Kidney capillary endothelial cell (primary cell): ENCODE measurements around the gene TSPAN15.
A peak's percentile ranks its signal among the peaks of the same experiment; 100 is the strongest.

Source experiments
- DNase-seq: peaks from one replicate; pipeline ENCODE4 v3.0.0-alpha.2; 2018; ENCODE audit warnings: low spot score

TSPAN15 gene

GRCh38 chr10:69417542-69417941, 33.7 kb upstream of the TSPAN15 start:
- no peak for DNase-seq

GRCh38 chr10:69418052-69418752, 33.1 kb upstream of the TSPAN15 start:
- no peak for DNase-seq

GRCh38 chr10:69419096-69419743, 32.0 kb upstream of the TSPAN15 start:
- DNase-seq = no peak

DNA sequence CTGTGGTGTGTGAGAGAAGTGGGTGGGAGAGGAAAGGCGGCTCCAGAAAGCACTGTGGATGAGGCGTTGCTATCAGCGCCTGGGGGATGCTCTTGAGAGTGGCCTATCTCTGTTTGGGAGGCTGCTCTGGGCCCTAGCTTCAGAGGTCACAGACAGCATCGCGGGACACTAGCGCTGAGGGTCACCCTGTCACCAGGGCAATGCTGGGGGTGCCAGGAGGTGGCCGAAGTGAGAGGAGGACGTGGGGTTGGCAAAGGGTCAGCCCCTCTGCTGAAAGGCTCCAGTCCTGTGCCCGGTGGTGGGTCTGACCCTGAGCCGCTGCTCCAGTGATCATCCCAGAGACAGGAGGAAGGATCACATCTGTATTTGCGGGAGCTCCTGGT, 31.5 kb upstream of the TSPAN15 start:
- no peak for DNase-seq

DNA sequence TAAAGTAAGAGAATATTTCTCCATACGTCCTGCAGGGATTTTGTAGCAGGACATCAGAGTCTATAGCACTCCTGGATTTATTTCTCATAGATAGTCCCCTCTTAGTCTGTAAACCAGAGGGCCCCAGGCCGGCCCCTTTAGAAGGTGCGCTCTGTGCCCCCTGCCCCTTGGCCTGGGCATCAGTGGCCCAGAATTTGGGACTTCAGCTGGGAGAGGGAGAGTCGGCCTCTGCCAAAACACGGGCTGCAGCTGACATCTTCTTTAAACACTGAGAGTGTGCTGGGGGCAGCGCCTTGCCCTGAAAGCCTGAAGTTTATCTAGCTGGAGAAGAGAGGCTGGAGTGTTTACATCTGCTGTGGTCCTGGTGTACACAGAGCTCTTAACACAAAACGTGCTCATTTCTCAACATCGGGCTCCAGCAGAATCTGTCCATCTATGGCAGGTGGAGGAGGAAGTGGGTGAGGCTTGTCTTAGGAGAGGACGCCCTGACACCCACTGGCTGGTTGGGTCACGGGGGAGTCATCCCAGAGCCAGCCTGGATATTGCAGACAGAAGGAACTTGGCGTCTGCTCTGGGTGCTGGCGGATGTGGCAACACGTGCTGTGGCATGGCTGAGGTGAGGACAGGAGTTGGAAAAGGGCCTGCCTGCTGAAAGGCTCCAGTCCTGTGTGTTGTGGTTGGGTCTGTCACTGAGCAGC, 29.5 kb upstream of the TSPAN15 start:
- no peak for DNase-seq

DNA sequence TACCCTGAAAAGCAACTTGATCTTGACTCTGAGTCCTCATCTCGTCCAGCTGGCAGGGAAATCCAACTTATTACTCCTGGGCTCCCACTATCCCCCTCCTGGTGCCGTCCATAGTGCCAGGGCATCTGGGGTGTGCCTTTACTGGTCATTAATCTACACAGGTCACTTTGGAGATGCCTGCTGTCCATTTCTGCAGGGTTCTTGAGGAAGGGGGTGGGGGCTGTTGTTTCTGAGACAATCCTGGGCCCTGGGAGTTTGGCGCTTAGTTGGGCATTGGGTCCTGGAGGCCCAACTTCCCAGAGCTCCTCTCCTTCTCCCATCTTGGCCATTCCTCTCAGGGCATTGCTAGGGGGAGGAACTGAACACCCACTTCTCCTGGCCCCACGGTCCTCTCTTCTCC, 28.6 kb upstream of the TSPAN15 start:
- DNase-seq = no peak

DNA sequence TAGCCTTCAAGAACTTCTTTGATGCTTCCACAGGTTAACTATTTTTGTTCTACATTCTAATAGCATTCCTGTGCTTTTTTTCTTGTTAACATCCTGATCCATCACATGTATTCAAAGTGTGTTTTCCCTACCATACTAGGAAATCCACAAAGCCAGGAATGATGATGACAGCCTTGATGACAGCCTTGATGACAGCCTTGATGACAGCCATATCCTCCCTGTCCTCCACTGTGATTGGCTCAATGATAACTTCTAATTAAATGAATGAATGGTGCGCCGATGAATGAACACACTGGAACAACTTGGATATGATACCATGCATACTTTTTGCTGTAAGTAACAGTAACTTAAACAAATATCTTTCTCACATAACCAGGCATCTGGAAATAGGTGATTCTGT, 26.2 kb upstream of the TSPAN15 start:
- DNase-seq = no peak

DNA sequence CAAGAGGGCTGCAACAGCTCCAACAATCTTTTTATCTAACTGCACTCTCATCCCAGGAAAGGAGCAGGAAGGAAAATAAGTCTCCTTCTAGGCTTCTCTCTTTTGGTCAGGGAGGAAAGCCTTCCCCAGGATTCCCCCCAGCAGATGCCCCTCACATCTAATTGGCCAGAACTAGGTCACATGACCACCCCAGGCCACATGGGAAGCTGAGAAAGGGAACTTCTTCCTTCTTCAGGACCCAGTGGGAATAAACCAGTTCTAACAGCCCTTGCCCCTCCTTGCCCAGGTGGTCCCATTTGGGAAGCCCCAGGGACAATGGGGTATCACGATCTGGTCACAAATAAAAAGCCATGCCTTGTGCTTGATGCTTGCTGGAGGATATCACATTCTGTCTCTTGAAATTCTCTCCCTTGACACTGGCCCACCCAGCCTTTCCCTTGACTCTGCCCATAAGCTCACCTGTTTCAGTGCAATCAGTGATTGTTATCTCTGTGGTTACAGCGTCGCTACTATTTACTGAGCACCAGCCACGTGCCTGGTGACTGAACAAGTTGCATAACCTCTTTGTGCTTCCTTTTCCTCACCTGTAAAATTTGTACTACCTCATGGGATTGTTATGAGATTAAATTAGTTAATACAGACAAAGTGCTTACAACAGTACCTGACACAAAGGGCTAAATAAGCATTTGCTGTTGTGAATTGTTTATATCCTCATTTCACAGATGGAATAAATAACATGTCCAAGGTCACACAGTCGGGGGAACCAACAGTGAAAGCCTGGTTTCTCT, 25.6 kb upstream of the TSPAN15 start:
- no peak for DNase-seq

DNA sequence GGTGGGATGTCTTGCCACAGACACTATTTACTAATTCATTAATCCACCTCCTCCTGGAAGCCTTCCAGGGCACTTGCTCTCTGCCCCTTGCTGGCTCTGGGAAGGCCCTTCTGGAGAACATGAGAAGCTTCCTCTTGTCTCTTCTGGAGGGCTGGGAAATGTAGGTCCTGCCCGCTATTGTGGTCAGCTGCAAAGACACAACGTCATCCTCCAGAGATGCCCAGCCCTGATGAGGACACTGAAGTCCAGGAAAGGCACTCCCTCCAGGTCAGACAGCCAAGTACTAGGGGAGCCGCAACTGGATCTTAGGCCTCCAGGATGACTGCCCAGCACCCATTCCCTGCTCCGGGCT, 24.9 kb upstream of the TSPAN15 start:
- DNase-seq = no peak

- DNase-seq = no peak
Observed at GRCh38 chr10:69428165-69428564, 23.1 kb upstream of the TSPAN15 start.

DNA sequence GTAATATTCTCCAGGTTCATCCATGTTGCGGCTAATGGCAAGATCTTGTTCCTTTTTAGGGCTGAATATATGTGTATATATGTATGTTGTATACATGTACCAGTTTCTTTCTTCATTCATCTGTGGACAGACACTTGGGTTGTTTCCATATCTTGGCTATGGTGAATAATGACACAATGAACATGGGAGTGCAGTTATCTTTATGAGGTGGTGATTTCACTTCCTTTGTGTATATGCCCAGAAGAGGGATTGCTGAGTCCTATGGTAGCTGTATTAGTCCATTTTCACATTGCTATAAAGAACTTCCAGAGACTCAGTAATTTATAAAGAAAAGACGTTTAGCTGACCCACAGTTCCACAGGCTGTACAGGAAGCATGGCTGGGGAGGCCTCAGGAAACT, 17.1 kb upstream of the TSPAN15 start:
- DNase-seq = no peak

GRCh38 chr10:69434926-69435325, 16.3 kb upstream of the TSPAN15 start:
- no peak for DNase-seq

GRCh38 chr10:69435966-69436520, 15.2 kb upstream of the TSPAN15 start:
- no peak for DNase-seq

GRCh38 chr10:69437321-69438259, 13.7 kb upstream of the TSPAN15 start:
- no peak for DNase-seq

DNA sequence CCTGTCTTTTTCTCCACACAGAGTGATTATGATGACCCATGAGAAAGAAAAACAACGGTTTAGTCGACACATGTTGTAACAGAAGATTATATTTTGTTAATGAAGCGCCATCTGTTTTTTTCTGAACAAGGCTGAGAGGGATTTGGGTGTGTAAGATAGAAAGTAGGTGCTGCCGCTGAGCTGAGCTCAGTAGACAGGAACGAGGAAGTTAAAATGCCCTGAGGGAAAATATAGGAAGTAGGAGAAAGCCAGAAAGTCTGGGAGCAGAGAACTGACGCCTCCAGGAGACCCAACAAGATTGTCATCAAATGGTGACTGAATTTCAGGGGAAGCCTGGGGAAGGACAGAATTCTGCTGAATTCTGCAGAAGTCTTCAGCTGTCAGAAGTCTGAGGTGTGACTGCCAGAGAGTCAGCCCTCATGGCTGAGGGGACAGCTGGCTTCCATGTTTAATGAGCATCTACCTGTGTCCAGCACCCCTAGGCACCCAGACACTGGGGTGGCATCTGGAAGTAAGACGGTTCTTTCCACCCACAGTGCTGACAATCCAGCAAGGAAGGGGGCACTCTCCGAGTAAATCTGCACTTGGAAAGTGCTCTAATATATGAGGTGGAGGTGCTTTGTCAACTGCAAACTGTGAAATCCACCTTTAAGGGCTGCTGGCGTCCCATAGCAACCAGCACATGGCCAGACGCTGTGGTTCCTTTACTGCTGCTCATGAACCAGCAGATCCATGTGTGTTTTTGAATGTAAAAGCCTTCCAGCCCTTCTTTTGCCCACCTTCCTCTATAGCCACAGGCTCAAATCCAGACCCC, 12.5 kb upstream of the TSPAN15 start:
- peak; percentile 83 for DNase-seq

- no peak for DNase-seq
Observed at GRCh38 chr10:69439350-69439739, 11.9 kb upstream of the TSPAN15 start.

DNA sequence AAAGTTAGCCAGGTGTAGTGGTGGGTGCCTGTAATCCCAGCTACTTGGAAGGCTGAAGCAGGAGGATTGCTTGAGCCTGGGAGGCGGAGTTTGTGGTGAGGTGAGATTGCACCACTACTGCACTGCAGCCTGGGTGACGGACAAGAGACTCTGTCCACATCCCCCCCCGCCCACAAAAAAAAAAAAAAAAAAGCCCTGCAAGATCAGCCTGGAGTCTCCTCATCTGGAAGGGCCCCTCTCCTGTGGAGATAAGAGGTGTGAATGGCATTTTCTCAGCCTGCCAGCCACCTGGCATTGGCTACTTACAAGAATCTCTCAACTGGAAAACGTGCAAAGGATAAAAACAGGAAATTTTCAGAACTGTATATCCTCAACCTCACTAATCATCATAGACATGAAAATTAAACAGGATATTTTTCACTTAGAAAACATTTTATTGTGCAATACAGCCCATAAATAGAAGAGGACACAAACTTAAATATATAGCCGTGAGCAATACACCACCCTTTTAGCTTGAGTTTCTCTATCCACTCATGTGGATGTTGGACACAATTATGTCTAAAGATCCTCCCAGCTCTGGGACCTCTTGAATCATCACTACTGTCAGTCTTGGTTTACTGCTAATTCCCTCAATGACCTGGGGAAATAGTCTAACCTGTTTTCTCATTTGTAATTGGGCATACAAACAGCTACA, 11.3 kb upstream of the TSPAN15 start:
- no peak for DNase-seq

DNA sequence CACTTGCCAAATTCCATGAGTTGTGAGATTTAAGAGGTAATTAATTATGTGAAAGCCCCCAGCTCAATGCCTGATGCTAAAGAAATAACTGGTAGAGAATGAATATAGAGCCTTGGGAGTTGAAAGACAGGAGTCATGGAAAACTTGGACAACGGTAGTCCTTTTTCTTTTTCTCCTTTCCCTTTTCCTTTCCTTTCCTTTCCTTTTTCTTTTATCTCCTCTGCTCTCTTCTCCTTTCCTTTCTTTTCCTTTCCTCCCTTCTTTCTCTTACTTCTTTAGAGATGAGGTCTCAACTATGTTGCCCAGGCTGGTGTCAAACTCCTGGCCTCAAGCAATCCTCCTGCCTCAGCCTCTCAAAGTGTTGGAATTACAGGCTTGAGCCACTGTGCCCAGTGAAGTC, 7.9 kb upstream of the TSPAN15 start:
- no peak for DNase-seq

- DNase-seq = no peak
Observed at GRCh38 chr10:69445041-69445440, 6.2 kb upstream of the TSPAN15 start.

GRCh38 chr10:69446229-69446628, 5.0 kb upstream of the TSPAN15 start:
- no peak for DNase-seq
